Mucosa of rectum (tissue), 2 donors: ENCODE measurements around the gene USP53.

Experiments used
- H3K27ac ChIP-seq, 2 donors: one replicate each; pipeline ENCODE4 v1.7.0; 2013; ENCODE audit warnings: inconsistent platforms in 2 of 2, low read depth in 2 of 2, low read length in 2 of 2
- H3K27me3 ChIP-seq, 2 donors: one replicate each; pipeline ENCODE4 v1.7.0; 2013; ENCODE audit warnings: low read length in 2 of 2; ENCODE audit not compliant: control insufficient read depth in 2 of 2, insufficient read depth in 2 of 2
- H3K36me3 ChIP-seq, 2 donors: one replicate each; pipeline ENCODE4 v1.7.0; 2013; ENCODE audit warnings: low read length in 2 of 2; ENCODE audit not compliant: control insufficient read depth in 2 of 2, insufficient read depth in 2 of 2
- H3K4me1 ChIP-seq, 2 donors: one replicate each; pipeline ENCODE4 v1.7.0; 2013; ENCODE audit warnings: low read length in 2 of 2, mild to moderate bottlenecking in 1 of 2; ENCODE audit not compliant: control insufficient read depth in 2 of 2, insufficient read depth in 2 of 2
- H3K4me3 ChIP-seq, 2 donors: one replicate each; pipeline ENCODE4 v1.7.0; 2013; ENCODE audit warnings: low read length in 2 of 2
- H3K9ac ChIP-seq, 2 donors: one replicate each; pipeline ENCODE4 v1.7.0; 2013; ENCODE audit warnings: low read length in 2 of 2, low read depth in 1 of 2, mild to moderate bottlenecking in 1 of 2
- H3K9me3 ChIP-seq, 2 donors: one replicate each; pipeline ENCODE4 v1.7.0; 2013; ENCODE audit warnings: low read length in 2 of 2; ENCODE audit not compliant: control insufficient read depth in 2 of 2
- donor health status: healthy.
- donor health status: Normal muscosa, but diverticular disease.

The USP53 gene

GRCh38 chr4:119284876-119285780 lies 72.6 kb downstream of the USP53 start:
- peak overlapping the region in 1 of 2 donors; percentile 35 for H3K27ac ChIP-seq
- H3K4me3 ChIP-seq = no peak overlapping the region
- peak overlapping the region in 1 of 2 donors; percentile 12 for H3K9ac ChIP-seq
- H3K4me1 ChIP-seq = peaks cover 2 to 5% of the 10 kb centered on the region in 2 donors
- no peaks in the 10 kb centered on the region for H3K27me3 ChIP-seq
- H3K9me3 ChIP-seq = no peaks in the 10 kb centered on the region
- H3K36me3 ChIP-seq = peaks cover 7 to 26% of the 10 kb centered on the region in 2 donors

- Histone ChIP-seq H3K4me1 (peaks cover 2 to 5% of the 10 kb centered on the region in 2 donors), H3K27ac (no peak overlapping the region), H3K9me3 (no peaks in the 10 kb centered on the region), H3K27me3 (no peaks in the 10 kb centered on the region), H3K4me3 (no peak overlapping the region), H3K36me3 (peaks cover 3 to 22% of the 10 kb centered on the region in 2 donors), H3K9ac (no peak overlapping the region)
These were observed 74.0 kb downstream of the USP53 start for GRCh38 chr4:119286377-119287002.

- H3K9me3 ChIP-seq = no peaks in the 10 kb centered on the region
- no peak overlapping the region for H3K4me3 ChIP-seq
- no peak overlapping the region for H3K27ac ChIP-seq
- H3K9ac ChIP-seq = no peak overlapping the region
- peaks cover 2 to 5% of the 10 kb centered on the region in 2 donors for H3K4me1 ChIP-seq
- H3K27me3 ChIP-seq = no peaks in the 10 kb centered on the region
- peaks cover 16 to 29% of the 10 kb centered on the region in 2 donors for H3K36me3 ChIP-seq
These were observed 76.8 kb downstream of the USP53 start for GRCh38 chr4:119289313-119289712.

GRCh38 chr4:119290598-119290997 lies 78.1 kb downstream of the USP53 start:
- H3K27me3 ChIP-seq = no peaks in the 10 kb centered on the region
- no peak overlapping the region for H3K27ac ChIP-seq
- no peak overlapping the region for H3K9ac ChIP-seq
- H3K4me1 ChIP-seq = no peaks in the 10 kb centered on the region
- peaks cover 19 to 29% of the 10 kb centered on the region in 2 donors for H3K36me3 ChIP-seq
- H3K9me3 ChIP-seq = no peaks in the 10 kb centered on the region
- H3K4me3 ChIP-seq = no peak overlapping the region

GRCh38 chr4:119296356-119296755 lies 83.8 kb downstream of the USP53 start:
- Histone ChIP-seq H3K36me3 (peaks cover 17 to 33% of the 10 kb centered on the region in 2 donors), H3K27ac (no peak overlapping the region), H3K27me3 (no peaks in the 10 kb centered on the region), H3K9me3 (no peaks in the 10 kb centered on the region), H3K9ac (no peak overlapping the region), H3K4me3 (no peak overlapping the region), H3K4me1 (peaks cover 14 to 17% of the 10 kb centered on the region in 2 donors)

GRCh38 chr4:119297795-119298194 lies 85.3 kb downstream of the USP53 start:
- no peak overlapping the region for H3K27ac ChIP-seq
- H3K9ac ChIP-seq = no peak overlapping the region
- H3K27me3 ChIP-seq = no peaks in the 10 kb centered on the region
- H3K36me3 ChIP-seq = peaks cover 10 to 24% of the 10 kb centered on the region in 2 donors
- peaks cover 14 to 17% of the 10 kb centered on the region in 2 donors for H3K4me1 ChIP-seq
- H3K4me3 ChIP-seq = no peak overlapping the region
- no peaks in the 10 kb centered on the region for H3K9me3 ChIP-seq

- peak overlapping the region; percentile 94 to 96 for H3K27ac ChIP-seq
- H3K9ac ChIP-seq = peak overlapping the region; percentile 81 to 98
- no peaks in the 10 kb centered on the region for H3K27me3 ChIP-seq
- peaks cover 6 to 20% of the 10 kb centered on the region in 2 donors for H3K36me3 ChIP-seq
- no peaks in the 10 kb centered on the region for H3K9me3 ChIP-seq
- H3K4me3 ChIP-seq = peak overlapping the region; percentile 87 to 99
- H3K4me1 ChIP-seq = peaks cover 14 to 17% of the 10 kb centered on the region in 2 donors
These were observed 86.8 kb downstream of the USP53 start for GRCh38 chr4:119299260-119299671.

GRCh38 chr4:119299741-119300100 lies 87.2 kb downstream of the USP53 start:
- Histone ChIP-seq H3K9me3 (no peaks in the 10 kb centered on the region), H3K4me1 (peaks cover 14 to 17% of the 10 kb centered on the region in 2 donors), H3K27ac (peak overlapping the region; percentile 94 to 96), H3K4me3 (peak overlapping the region; percentile 87 to 99), H3K27me3 (no peaks in the 10 kb centered on the region), H3K36me3 (peaks cover 6 to 20% of the 10 kb centered on the region in 2 donors), H3K9ac (peak overlapping the region; percentile 81 to 98)

- Histone ChIP-seq H3K4me1 (peaks cover 14 to 17% of the 10 kb centered on the region in 2 donors), H3K9ac (peak overlapping the region; percentile 81 to 98), H3K4me3 (peak overlapping the region; percentile 87 to 99), H3K27ac (peak overlapping the region; percentile 94 to 96), H3K9me3 (no peaks in the 10 kb centered on the region), H3K27me3 (no peaks in the 10 kb centered on the region), H3K36me3 (peaks cover 6 to 19% of the 10 kb centered on the region in 2 donors)
These were observed 87.8 kb downstream of the USP53 start for GRCh38 chr4:119300101-119300978.
